Measurements from ENCODE around the gene NAALADL2. TPM values are rescaled to one million over a fixed set of nuclear protein-coding genes. Genes with fewer than 3 reads are reported as not detected.

The NAALADL2 gene
- total and polyA plus RNA-seq, 2 of the 4 experiments (the other 2 are of a cell fraction): 3.8 to 19.2 TPM

DNA sequence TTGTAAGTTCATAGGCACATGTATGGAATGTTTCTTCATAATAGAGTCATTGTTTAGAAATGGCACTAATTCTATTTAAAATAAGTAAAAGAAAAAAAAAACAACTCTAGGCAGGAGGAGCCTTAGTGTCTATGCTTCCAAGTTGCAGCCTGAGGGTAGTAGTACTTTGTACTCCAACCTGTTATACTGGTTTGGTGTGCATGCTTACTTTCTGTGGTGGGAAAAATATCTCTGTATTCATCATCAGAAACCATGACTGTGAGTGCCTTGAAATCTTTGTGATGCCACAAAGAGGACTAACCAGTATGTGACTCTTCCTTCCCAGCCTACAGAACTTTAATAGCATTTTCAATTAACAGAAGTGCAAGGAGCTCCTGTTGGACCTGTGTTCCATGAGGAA is 4.4 kb downstream of the NAALADL2 start:
- POLR2A ChIA-PET (ENCODE audit: unreplicated experiment): no interaction called here
- Histone ChIP-seq H4K5ac (ENCODE audit: low read depth, low read length) (peak overlapping the region; percentile 65; the same call in 1 of the 2 replicates), H3K9ac (ENCODE audit: low read depth, low read length) (no peak overlapping the region), H3K36me3 (ENCODE audit: control insufficient read depth, insufficient read depth, low read length) (no peaks in the 10 kb centered on the region), H3K4ac (ENCODE audit: low read depth, low read length) (no peak overlapping the region), H2BK20ac (ENCODE audit: low read depth, low read length) (peak overlapping the region; percentile 58; the same call in 1 of the 2 replicates), H4K8ac (ENCODE audit: low read depth in 2 of 2, low read length in 2 of 2) (peak overlapping the region in 1 of 2 experiments; percentile 4; a peak in 1 of 4 replicates), H4K20me1 (ENCODE audit: insufficient read depth, low read length) (no peaks in the 10 kb centered on the region), H2AFZ (replicated peaks; ENCODE audit: low read length, poor library complexity) (no peak overlapping the region), H3K27ac (ENCODE audit: insufficient read depth, low read length) (no peak overlapping the region), H3K23ac (ENCODE audit: low read depth, low read length) (no peak overlapping the region), H3K18ac (ENCODE audit: low read depth, low read length) (peak overlapping the region; percentile 85; the same call in 1 of the 2 replicates), H3K56ac (ENCODE audit: extremely low read depth, insufficient read depth, low read length) (no peak overlapping the region), H2AK9ac (replicated peaks; ENCODE audit: low read depth, low read length, poor library complexity) (no peak overlapping the region), H2BK15ac (ENCODE audit: low read depth, low read length) (no peak overlapping the region), H2AK5ac (ENCODE audit: low read depth, low read length) (no peak overlapping the region), H2BK120ac (ENCODE audit: low read depth, low read length) (peak overlapping the region; percentile 54), H3K14ac (replicated peaks; ENCODE audit: low read depth, low read length) (no peak overlapping the region), H2BK5ac (ENCODE audit: low read depth, low read length, poor library complexity, severe bottlenecking) (peak overlapping the region; percentile 46), H3K4me3 (ENCODE audit: insufficient read depth, low read depth, low read length) (no peak overlapping the region), H3K4me1 (ENCODE audit: control insufficient read depth, insufficient read depth, low read length) (peaks cover 5% of the 10 kb centered on the region; the same call in 1 of the 2 replicates), H4K91ac (ENCODE audit: insufficient read depth, low read depth, low read length) (peak overlapping the region; percentile 58; the same call in 1 of the 2 replicates), H3K27me3 (ENCODE audit: control insufficient read depth, insufficient read depth, low read length) (no peaks in the 10 kb centered on the region), H3K9me1 (ENCODE audit: insufficient read depth, low read length) (no peaks in the 10 kb centered on the region), H3K9me3 (ENCODE audit: control insufficient read depth, insufficient read depth, low read length) (no peaks in the 10 kb centered on the region), H3K4me2 (ENCODE audit: low read depth, low read length) (no peak overlapping the region; the same call in 1 of the 2 replicates), H3K79me1 (ENCODE audit: low read depth in 1 of 2, low read length in 2 of 2) (no peaks in the 10 kb centered on the region)
- no peak for TF ChIP-seq CHD1 (IDR thresholded peaks at IDR 0.05; ENCODE audit: low read depth, low read length)
- no peak for TF ChIP-seq MAZ (IDR thresholded peaks at IDR 0.05; ENCODE audit: borderline replicate concordance, low read depth, low read length)
- TF ChIP-seq POLR2A (IDR thresholded peaks at IDR 0.05; ENCODE audit: low read depth, low read length): no peak
- no peak for TF ChIP-seq RCOR1 (IDR thresholded peaks at IDR 0.05; ENCODE audit: insufficient replicate concordance, low read length)
- no peak for TF ChIP-seq RAD21 (IDR thresholded peaks at IDR 0.05; ENCODE audit: low read length)
- TF ChIP-seq, protein P1, sequence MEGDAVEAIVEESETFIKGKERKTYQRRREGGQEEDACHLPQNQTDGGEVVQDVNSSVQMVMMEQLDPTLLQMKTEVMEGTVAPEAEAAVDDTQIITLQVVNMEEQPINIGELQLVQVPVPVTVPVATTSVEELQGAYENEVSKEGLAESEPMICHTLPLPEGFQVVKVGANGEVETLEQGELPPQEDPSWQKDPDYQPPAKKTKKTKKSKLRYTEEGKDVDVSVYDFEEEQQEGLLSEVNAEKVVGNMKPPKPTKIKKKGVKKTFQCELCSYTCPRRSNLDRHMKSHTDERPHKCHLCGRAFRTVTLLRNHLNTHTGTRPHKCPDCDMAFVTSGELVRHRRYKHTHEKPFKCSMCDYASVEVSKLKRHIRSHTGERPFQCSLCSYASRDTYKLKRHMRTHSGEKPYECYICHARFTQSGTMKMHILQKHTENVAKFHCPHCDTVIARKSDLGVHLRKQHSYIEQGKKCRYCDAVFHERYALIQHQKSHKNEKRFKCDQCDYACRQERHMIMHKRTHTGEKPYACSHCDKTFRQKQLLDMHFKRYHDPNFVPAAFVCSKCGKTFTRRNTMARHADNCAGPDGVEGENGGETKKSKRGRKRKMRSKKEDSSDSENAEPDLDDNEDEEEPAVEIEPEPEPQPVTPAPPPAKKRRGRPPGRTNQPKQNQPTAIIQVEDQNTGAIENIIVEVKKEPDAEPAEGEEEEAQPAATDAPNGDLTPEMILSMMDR (conservative IDR thresholded peaks at IDR 0.05; ENCODE audit: low read depth, low read length): no peak
- TF ChIP-seq NFE2L2 (IDR thresholded peaks at IDR 0.05; ENCODE audit: low read depth, low read length): no peak
- TF ChIP-seq RFX5 (IDR thresholded peaks at IDR 0.05; ENCODE audit: low read depth, low read length): no peak
- TF ChIP-seq, protein P2, sequence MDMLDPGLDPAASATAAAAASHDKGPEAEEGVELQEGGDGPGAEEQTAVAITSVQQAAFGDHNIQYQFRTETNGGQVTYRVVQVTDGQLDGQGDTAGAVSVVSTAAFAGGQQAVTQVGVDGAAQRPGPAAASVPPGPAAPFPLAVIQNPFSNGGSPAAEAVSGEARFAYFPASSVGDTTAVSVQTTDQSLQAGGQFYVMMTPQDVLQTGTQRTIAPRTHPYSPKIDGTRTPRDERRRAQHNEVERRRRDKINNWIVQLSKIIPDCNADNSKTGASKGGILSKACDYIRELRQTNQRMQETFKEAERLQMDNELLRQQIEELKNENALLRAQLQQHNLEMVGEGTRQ (IDR thresholded peaks at IDR 0.05; ENCODE audit: low read depth, low read length): no peak
- no peak for TF ChIP-seq CEBPB (IDR thresholded peaks at IDR 0.05; ENCODE audit: low read depth, low read length)
- no peak for TF ChIP-seq FOS (IDR thresholded peaks at IDR 0.05; ENCODE audit: low read depth, low read length)
- TF ChIP-seq, protein P3, sequence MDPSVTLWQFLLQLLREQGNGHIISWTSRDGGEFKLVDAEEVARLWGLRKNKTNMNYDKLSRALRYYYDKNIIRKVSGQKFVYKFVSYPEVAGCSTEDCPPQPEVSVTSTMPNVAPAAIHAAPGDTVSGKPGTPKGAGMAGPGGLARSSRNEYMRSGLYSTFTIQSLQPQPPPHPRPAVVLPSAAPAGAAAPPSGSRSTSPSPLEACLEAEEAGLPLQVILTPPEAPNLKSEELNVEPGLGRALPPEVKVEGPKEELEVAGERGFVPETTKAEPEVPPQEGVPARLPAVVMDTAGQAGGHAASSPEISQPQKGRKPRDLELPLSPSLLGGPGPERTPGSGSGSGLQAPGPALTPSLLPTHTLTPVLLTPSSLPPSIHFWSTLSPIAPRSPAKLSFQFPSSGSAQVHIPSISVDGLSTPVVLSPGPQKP (IDR thresholded peaks at IDR 0.05; ENCODE audit: borderline replicate concordance, low read depth, low read length): no peak
- no peak for TF ChIP-seq BHLHE40 (IDR thresholded peaks at IDR 0.05; ENCODE audit: low read depth, low read length)
- no peak for TF ChIP-seq SMC3 (IDR thresholded peaks at IDR 0.05; ENCODE audit: low read depth, low read length)
- TF ChIP-seq MXI1 (IDR thresholded peaks at IDR 0.05; ENCODE audit: borderline replicate concordance, low read depth, low read length): no peak
- TF ChIP-seq MAFK (IDR thresholded peaks at IDR 0.05; ENCODE audit: low read depth, low read length): no peak
- peak; percentile 37 for DNase-seq
- CTCF ChIA-PET: no interaction called here
- intact Hi-C loops (cut with micrococcal nuclease) (no loop called here), in situ Hi-C loops (cut with MboI; ENCODE audit: low sequenced_read_pairs) (no loop called here), dilution Hi-C loops (cut with HindIII; ENCODE audit: low sequenced_read_pairs, unreplicated experiment) (no loop called here)
- peak; percentile 57 for ATAC-seq (ENCODE audit: low read depth)
- BruUV-seq (replicated peaks): no TSS peak

All from IMR-90 (cell line).